Bronchus fibroblast of lung (primary cell): ENCODE measurements around the gene PPP1R26. TPM values are rescaled to one million over a fixed set of nuclear protein-coding genes. Genes with fewer than 3 reads are reported as not detected.

ENCODE experiments used
- total RNA-seq: library from RNA; depleted of rRNA; stranded (reverse); fragments of >200 nt; gene quantifications from 2 replicates; pipeline ENCODE4 v1.2.3, GENCODE V29; 2015

Gene PPP1R26
- 7.6 and 7.9 TPM in 2 replicates for total RNA-seq

GRCh38 chr9:135479469-135480052 lies at the start of gene PPP1R26:
Gene PPP1R26, plus strand, starts transcription at chr9:135479782. Its CDS starts 4,729 bp downstream, at chr9:135484511.

GRCh38 chr9:135500525-135501260 lies 21.1 kb downstream of the PPP1R26 start, which contains the start of gene MRPS2:
Gene MRPS2, plus strand, starts transcription at chr9:135500682. Its CDS starts 29 bp downstream, at chr9:135500711.

GRCh38 chr9:135520916-135521607 lies 41.5 kb downstream of the PPP1R26 start, which contains the start of gene LCN1:
Gene LCN1, plus strand, starts transcription at chr9:135521440. Its CDS starts 58 bp downstream, at chr9:135521498.

Other genes with a start within 250 kb of the PPP1R26 start
- gene MRPS2, start 20.9 kb downstream of the PPP1R26 start, total RNA-seq: 43.7 and 47.1 TPM in 2 replicates
- not detected in 2 replicates for gene LCN1, start 41.7 kb downstream of the PPP1R26 start, total RNA-seq
- not detected in 2 replicates for gene OBP2A, start 66.3 kb downstream of the PPP1R26 start, total RNA-seq
- gene PAEP, start 82.0 kb downstream of the PPP1R26 start, total RNA-seq: not detected in 2 replicates
- gene GLT6D1, start 159.8 kb downstream of the PPP1R26 start, total RNA-seq: not detected in 2 replicates
- gene LCN9, start 183.5 kb downstream of the PPP1R26 start, total RNA-seq: not detected in 2 replicates
- gene SOHLH1, start 219.7 kb downstream of the PPP1R26 start, total RNA-seq: not detected in 2 replicates
- not detected in 2 replicates for gene KCNT1, start 222.4 kb downstream of the PPP1R26 start, total RNA-seq